HG03066 (cell line): Measurements from ENCODE around the gene IRF8.

Source experiments
- ATAC-seq: cut with Tn5 transposase; IDR thresholded peaks from one replicate; pipeline ENCODE4 v1.9.1; 2021; ENCODE audit warnings: low read depth; ENCODE audit not compliant: unreplicated experiment

Gene IRF8

DNA sequence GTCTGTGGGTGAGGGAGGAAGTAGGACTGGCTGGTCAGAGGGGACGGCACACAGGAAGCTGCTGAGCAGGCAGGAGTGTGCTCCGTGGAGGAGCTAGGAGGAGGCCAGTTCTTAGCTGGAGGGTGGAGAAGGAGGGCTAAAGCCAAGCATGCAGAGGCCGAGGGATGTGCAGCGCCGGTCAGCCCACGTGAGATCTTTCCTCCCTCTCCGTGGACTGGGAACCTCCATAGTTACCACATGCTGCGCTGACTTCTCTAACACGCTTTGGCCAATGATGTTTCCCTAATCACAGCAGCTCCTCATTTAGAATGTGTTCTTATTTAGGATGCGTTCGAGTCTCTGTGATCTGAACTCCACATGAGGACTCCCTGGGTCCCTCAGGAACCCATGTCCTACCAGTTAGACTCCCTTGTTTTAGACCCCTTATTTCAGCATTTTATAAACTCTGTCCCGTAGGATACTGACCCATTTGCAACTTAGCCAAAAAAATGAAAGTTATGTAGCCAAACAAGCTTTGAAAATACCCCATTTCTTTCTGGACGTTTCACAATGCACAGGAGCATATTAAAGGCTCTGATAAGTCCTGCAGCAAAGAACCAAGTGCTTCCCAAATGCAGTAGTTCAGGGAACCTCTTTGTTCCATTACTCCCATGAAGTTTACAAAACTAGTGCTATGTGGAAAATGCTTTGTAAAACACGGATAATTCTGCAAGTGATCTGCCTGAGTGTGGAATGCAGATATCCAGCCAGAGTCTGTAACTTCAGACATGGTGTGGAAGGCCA is 51.4 kb downstream of the IRF8 start:
- no peak for ATAC-seq

DNA sequence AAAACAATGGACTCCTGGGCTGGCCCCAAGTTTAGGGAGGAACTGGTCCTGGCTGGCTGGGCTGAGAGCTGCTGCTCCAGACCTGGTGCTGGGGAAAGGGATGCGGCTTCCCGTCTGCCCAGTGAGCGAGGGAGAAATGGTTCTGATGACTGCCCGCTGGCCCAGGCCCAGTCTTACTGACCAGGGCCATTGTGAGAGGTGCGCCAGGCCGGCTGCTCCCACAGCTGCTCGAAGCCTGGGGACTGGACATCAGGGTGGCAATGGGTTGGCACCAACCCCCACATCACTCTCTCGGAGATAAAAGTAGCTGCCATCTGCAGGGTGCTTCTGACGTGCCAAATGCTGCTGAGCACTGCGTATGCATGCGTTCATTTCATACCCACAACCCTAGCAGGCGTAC is 53.2 kb downstream of the IRF8 start:
- no peak for ATAC-seq

DNA sequence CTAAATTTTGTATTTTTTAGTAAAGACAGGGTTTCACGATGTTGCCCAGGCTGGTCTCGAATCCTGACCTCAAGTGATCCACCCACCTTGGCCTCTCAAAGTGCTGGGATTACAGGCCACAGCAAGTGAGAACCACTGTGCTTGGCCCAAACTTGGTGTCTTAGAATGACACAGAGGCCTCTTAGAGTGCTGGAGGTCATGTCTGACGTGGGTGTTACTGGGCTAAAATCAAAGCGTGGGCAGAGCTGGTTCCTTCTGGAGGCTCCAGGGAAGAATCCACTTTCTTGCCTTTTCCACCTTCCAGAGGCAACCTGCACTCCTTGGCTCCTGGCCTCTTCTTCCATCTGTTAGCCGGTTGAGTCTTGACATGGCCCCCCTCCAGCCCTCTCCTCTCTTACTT is 53.8 kb downstream of the IRF8 start:
- ATAC-seq, result no peak

DNA sequence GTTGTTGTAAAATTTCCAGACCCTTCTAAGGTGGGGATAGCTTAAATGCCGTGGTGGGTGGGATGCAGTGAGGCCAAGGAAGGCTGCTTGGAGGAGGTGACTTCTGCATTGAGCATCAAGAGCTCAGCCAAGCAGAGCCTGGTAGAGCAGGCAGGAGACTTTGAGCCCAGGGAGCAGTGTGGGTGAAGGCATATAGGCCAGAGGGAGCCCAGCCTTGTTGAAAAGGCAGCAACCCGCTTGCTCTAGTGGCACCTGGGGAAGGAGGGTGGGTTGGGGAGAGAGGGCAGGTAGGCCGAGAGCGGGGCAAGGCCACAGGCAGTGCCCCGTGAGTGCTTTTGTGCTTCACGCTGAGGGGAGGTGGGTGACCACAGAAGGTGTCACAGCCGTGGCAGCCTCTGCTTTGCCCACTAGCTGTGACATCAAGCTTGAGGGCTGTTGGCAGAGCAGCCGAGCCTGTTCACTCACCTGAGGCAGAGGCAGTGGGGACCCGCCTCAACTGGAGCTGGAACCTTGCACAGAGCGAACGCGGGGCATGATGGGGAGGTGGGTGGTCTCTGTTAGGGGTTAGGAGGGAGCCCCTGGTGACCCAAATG is 56.1 kb downstream of the IRF8 start:
- no peak for ATAC-seq

DNA sequence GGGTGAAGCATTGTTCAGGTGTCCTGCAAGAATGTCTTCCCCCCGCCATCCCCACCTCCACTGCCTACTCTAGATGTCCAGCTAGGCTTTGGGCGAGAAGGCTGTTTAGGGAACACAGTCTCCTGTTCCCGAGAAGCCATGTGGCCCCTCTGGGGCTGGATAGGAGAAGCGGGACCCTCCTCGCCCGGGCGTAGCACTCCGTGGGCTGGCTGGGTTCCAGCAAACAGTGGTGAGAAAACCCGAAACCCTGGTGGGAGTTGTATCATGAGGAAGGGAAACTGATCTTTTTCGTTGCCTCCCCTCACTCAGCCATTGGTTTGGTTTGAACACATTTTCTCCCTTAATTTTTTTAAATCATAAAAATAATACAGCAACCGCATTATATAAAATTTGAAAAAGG is 56.6 kb downstream of the IRF8 start:
- no peak for ATAC-seq

DNA sequence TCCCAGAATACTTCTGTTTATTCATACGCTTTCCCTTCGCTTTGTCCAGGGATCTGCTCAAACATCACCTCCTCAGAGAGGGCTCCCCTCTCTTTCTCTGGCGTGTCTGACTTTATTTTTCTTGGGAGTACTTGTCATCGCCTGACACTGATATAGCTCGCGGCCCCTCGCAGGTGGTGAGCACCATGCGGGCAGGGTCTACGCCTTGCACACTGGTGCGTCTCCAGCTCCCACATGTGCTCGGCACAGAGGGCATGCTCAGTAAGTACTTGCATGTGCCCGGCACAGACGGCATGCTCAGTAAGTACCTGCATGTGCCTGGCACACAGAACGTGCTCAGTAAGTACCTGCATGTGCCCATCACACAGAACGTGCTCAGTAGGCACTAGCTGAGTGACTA is 57.5 kb downstream of the IRF8 start:
- no peak for ATAC-seq

DNA sequence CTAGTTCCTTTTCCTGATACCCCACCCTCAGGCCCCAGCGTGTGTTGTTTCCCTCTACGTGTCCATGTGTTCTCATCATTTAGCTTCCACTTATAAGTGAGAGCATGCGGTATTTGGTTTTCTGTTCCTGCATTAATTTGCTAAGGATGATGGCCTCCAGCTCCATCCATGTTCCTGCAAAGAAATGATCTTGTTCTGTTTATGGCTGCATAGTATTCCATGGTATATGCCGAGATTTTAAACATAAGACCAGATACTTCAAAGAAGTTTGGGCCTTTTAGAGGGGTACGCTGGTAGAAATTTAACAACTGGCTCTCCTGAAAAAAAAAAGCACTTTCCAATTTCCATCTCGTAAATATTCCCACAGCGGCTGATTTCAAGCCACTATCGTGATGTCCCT is 59.8 kb downstream of the IRF8 start:
- no peak for ATAC-seq

DNA sequence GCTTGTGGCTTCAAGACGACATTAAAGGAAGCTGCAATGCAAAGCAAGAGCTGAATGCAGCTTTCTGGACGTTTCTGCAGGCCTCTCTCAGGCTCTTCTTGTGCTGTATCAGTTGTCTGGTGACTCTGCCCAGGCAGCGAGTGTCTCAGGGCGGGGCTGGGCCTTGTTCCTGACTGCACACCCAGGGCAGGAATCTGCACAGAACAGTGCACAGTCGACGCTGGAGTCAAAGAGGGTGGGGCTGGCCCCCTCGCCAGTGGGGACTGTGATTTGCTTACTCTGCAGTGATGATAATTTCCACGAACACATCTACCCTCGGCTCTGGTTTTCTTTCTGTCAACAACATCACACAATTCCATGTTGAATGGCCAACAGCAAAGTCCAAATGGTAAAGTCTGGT is 60.7 kb downstream of the IRF8 start:
- ATAC-seq, result no peak

DNA sequence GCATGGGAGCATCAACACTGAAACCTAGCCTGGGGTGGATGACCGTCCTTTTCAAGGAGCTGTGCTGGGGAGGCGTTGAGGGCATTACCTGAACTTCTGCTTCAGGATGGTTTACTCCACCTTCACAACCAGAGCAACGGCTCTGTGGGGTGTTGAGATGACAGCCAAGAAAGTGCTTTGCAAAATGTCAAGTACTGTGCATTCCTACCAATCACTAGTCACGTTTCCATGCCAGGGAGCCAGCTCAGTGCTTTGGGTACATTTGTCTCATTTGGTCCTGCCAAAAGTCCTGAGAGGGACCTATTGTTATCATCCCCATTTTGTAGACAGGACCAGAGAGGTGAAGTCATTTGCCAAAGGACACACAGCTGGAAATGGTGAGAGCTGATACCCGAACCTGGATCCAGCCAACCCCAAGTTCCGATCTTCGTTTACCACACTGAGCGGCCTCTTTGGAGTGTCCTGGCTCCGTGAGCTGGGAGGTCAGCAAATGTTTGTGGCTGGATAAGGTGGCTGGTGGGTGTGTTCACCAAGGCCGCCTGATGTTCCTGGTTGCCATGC is 61.6 kb downstream of the IRF8 start:
- ATAC-seq, result no peak

DNA sequence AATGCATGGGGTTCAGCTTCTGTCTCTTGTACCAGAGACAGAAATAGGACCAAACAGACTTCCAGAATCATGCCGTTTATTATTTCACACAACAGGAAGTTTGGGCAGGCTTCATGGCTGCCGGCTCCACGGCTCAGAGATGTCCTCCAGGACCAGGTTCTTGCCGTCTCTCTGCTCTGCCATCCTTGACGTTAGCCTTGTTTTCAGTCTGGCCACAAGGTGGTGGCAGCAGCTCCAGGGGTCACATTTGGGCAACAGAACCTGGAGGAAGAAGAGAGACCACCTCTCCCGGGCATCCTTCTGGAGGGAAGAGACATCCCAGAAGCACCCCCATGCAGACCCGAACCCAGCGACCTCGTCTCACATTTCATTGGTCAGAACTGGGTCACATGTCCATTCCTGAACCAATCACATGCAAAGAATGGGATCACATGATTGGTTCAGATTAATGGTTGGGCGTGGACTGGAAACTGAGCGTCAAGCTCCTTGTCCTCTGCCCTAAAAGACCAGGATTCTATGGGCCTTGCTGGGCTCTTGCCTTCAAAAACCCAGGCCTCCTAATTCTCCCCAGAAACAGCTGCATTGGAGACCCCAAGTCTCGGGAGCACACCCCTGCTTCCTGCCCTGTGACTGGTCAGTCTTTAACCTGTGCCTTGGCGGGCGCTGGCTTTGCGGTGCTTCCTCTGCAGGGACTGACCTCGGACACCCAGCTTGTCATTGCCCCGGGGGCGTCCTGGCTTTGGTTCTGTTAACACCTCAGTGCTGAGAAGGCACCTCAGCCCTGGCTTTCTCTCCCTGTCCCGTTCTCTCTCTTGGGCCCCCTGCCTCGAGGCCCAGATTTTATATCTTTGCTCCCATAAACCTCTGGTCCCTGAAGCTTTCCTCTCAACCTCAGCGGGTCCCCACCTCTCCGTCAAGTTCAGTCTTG is 63.3 kb downstream of the IRF8 start:
- no peak for ATAC-seq

DNA sequence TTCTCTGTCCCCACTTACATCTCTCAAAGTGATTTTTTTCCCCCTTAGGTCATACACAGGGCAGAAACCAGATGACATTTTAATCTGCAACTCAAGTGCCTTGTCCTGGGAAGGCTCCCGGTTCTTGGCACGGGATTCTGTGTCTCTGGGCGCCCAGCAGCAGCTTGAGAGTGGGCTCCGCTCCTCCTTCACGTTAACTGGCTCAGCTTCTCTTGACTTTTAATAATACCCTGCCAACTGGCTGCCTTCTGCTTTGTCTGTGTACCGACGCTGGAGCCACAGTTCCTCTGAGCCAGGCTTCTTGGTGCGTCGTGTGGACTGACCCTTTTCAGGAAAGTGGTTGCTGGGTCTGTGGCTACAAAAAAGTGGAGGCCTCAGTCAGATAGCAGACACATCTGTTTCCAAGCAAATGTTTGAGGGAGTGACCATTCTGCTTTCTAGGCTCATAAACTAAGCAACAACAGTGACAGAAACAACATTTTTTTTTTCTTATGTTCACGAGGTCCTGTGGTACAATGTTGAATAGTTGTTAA is 64.9 kb downstream of the IRF8 start:
- no peak for ATAC-seq

DNA sequence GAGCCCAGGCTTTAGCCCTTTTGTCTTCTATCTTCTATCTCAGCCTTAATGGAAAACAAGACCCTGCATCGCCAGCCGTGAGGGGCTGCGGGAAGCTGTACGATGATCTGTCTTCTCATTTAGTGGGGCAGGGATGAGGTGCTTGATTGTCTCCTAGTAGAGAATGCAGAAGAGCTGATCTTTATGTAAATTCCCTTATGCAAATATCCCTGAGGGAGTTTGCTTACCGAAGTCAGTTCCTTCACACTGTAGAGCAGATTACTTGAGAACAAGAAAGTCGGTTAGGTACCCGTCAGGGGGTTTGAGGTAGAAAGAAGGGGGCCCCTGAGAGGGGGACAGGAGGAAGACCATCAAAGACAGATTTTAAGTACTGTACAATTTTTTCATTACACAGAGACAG is 66.2 kb downstream of the IRF8 start:
- ATAC-seq, result no peak

DNA sequence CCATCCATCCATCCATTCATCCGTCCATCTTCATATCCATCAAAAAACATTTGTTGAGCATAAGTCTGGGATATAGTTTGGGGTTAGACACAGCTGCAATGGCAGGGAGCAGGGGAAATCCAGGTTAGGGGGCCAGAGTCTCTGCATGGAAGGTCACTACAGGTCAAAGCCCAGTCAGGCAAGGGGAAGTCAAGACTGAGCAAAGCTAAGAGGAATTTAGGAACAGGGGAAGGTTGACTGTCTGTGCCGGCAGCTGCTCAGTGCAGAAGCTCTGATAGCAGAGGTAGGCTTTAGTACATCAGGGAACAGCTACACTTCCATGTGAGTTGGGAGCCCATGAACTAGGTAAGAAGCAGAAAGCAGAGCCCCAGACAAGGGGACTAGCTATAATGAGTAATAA is 68.1 kb downstream of the IRF8 start:
- no peak for ATAC-seq

DNA sequence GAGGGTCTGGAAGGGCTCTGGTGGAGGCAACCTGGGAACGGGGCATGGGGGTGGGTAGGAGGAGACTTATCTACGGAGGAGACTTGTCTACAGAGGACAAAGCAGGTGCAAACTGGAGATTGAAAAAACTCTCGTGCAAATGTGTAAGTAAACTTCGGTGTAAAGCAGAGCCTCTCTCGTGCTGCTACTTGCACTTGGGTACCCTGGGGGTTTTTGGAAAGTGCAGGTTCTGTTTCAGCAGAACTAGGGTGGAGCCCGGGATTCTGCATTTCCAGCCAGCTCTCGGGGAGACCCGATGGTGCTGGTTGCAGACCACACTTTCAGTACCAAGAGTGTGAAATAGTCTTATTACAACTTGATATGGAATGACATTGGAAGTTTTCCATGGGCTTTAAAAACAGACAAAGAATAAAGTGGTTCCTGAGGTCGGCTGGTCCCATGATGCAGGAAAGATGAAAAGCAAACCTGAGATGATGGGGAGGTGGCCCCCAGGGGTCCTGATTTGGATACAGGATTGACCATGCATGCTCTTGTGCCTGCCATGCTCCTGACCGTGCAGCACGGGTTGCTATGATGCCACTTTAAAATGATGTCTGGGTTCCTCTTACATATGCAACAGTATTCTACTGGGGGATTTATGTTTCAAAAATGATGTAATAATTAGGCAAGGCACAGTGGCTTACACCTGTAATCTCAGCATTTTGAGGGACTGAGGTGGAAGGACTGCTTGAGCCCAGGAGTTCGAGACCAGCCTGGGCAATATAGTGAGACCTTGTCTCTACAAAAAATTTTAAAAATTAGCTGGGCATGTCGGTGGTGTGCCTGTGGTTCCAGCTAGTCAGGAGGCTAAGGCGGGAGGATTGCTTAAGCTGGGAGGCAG is 69.3 kb downstream of the IRF8 start:
- no peak for ATAC-seq

DNA sequence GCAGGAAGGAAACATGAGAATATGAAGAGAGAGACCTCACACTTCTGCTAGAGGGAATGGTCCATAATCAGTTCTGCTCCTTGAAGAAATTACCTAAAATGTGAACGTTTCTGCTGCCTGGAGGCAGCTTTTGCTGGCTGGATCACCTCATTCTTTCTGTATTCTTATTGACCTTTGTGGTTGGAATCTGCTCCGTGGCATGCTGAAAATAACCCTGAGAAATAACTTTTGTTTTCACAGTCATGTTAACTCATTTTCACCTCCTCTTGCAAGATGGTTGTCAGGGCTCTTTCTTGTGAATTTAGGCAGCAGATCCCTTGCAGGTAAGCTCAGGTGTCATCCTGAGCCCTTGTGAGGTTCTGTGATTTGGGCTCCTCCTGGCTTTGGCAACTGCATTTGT is 70.2 kb downstream of the IRF8 start:
- ATAC-seq, result no peak

DNA sequence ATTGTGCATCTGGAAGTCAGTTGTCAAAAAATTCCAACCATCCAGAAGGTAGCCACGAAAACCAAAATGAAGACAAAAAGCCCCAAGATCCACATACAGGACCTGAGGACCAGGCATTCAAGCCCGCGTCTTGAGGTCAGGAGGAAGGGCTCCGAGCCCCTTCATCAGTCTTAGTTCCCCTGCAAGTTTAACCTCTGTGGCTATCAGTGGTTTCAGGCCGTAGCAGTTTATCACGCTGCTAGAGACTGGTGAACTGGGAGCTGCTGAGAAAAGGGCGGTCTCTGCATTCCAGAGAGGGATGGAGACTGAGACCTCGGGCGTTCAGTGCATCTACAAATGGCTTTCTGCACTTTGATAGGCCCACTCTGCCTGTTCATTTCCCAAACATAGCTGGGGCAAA is 70.6 kb downstream of the IRF8 start:
- ATAC-seq, result no peak

DNA sequence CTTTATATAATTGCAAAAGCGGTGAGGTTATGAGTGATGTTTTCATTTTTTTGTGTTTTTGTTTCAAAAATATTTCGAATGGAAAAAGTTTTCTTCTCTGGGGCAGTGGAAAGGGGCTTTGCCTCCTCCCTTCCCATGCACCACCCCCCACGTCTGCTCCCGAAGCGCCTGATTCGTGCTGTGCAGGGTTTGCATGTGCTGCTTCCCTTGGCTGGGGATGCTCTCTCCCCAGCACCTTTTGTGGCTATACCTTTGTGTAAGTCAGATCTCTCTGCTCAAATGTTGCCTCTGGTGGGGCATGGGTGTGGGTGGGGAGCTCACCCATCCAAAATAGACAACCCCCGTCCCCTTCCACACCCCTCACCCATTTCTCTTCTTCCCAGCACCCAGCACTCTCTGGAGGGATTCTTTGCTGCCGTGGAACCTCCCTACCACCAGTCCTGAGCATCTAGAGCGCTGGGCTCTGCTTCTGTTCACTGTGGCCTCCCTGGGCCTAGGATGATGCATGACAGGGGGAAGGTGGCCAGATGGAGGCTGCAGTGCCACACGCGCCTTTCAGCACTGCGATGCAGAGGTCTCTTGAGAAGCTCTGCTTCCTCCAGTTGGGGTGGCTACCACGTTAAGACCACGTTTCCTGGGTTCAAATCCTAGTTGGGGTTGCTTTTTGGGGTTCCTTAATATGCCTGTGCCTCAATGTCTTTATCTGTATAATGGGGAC is 71.2 kb downstream of the IRF8 start:
- no peak for ATAC-seq

DNA sequence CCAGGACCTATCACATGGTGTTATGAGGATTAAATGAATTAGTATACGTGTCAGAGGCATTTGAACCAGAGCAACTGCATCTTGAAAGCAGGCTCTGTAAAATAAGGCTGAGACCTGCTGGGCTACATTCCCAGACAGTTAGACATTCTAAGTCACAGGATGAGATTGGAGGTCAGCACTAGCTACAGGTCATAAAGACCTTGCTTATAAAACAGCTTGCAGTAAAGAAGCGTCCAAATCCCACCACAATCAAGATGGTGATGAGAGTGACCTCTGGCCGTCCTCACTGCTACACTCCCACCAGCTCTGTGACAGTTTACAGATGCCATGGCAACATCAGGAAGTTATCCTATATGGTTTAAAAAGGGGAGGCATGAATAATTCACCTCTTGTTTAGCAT is 71.8 kb downstream of the IRF8 start:
- no peak for ATAC-seq
